Neural progenitor cell (in vitro differentiated cells): ENCODE results near the gene GATA5. TPM values are rescaled to one million over a fixed set of nuclear protein-coding genes. Genes with fewer than 3 reads are reported as not detected.

Source experiments
- DNase-seq: peaks from one replicate; pipeline ENCODE4 v3.0.0-alpha.2; 2016; ENCODE audit warnings: low spot score
- H2AFZ ChIP-seq: fragments of 200-600 bp; sonication (generic); replicated peaks from 2 replicates; pipeline ENCODE4 v1.6.1; 2016; ENCODE audit warnings: antibody characterized with exemption
- H3F3A ChIP-seq: fragments of 200-600 bp; sonication (generic); 2 replicates; pipeline ENCODE4 v1.6.1; 2016; ENCODE audit warnings: antibody characterized with exemption, low read depth
- H3K27ac ChIP-seq: fragments of 200-600 bp; sonication (generic); 2 replicates; pipeline ENCODE4 v1.5.1; 2016; ENCODE audit warnings: mild to moderate bottlenecking
- H3K27me3 ChIP-seq: fragments of 200-600 bp; sonication (generic); 2 replicates; pipeline ENCODE4 v1.6.1; 2016; ENCODE audit warnings: mild to moderate bottlenecking, moderate library complexity
- H3K36me3 ChIP-seq: fragments of 200-600 bp; sonication (generic); 2 replicates; pipeline ENCODE4 v1.5.1; 2016
- H3K4me1 ChIP-seq: fragments of 200-600 bp; sonication (generic); 2 replicates; pipeline ENCODE4 v1.6.1; 2016; ENCODE audit warnings: mixed run types
- H3K4me2 ChIP-seq: fragments of 200-600 bp; sonication (generic); 2 replicates; pipeline ENCODE4 v1.6.1; 2016
- H3K4me3 ChIP-seq: fragments of 200-600 bp; sonication (generic); 2 replicates; pipeline ENCODE4 v1.5.1; 2016
- H3K79me2 ChIP-seq: fragments of 200-600 bp; sonication (generic); 2 replicates; pipeline ENCODE4 v1.6.1; 2016; ENCODE audit warnings: low read depth
- H3K9ac ChIP-seq: fragments of 200-600 bp; sonication (generic); 2 replicates; pipeline ENCODE4 v1.6.1; 2016
- H3K9me3 ChIP-seq: fragments of 200-600 bp; sonication (generic); 2 replicates; pipeline ENCODE4 v1.5.1; 2016; ENCODE audit warnings: low read depth
- H4K20me1 ChIP-seq: fragments of 200-600 bp; sonication (generic); 2 replicates; pipeline ENCODE4 v1.6.1; 2016; ENCODE audit warnings: low read depth
- H3K27ac Mint-ChIP-seq: 3 replicates; pipeline ENCODE4 v1.8.0; 2021; ENCODE audit warnings: mixed read lengths
- H3K27me3 Mint-ChIP-seq: 2 replicates; pipeline ENCODE4 v1.8.0; 2022; ENCODE audit warnings: low read depth, mild to moderate bottlenecking, inconsistent platforms, moderate library complexity, mixed read lengths; ENCODE audit not compliant: insufficient read depth
- H3K36me3 Mint-ChIP-seq: 3 replicates; pipeline ENCODE4 v1.8.0; 2021; ENCODE audit warnings: mixed read lengths
- H3K4me1 Mint-ChIP-seq: 3 replicates; pipeline ENCODE4 v1.8.0; 2021; ENCODE audit warnings: mixed read lengths
- H3K4me3 Mint-ChIP-seq: 3 replicates; pipeline ENCODE4 v1.8.0; 2021; ENCODE audit warnings: mild to moderate bottlenecking, moderate library complexity, mixed read lengths
- H3K9me3 Mint-ChIP-seq: 3 replicates; pipeline ENCODE4 v1.8.0; 2020; ENCODE audit warnings: mixed read lengths
- CTCF ChIP-seq: fragments of 200-600 bp; sonication (generic); IDR thresholded peaks from 2 replicates; pipeline ENCODE4 v1.5.1; 2017; ENCODE audit warnings: antibody characterized with exemption, mild to moderate bottlenecking
- EZH2 ChIP-seq: fragments of 200-600 bp; sonication (generic); IDR thresholded peaks from 2 replicates; pipeline ENCODE4 v1.6.1; 2017; ENCODE audit warnings: antibody characterized with exemption, mild to moderate bottlenecking, moderate library complexity
- EZH2phosphoT487 ChIP-seq: fragments of 200-600 bp; sonication (generic); IDR thresholded peaks from 2 replicates; pipeline ENCODE4 v1.6.1; 2017; ENCODE audit warnings: antibody characterized with exemption
- total RNA-seq: library from RNA; depleted of rRNA; stranded (reverse); fragments of >200 nt; gene quantifications from 2 replicates; pipeline ENCODE4 v1.2.3, GENCODE V29; 2015; ENCODE audit warnings: low replicate concordance

The GATA5 gene
- total RNA-seq, 1 donor from 2014 or later = not detected

- Histone ChIP-seq H3K36me3 (no peaks in the 10 kb centered on the region), H3K4me1 (peaks cover 5% of the 10 kb centered on the region), H3K4me3 (no peak overlapping the region), H3K9me3 (no peaks in the 10 kb centered on the region), H3K27ac (no peak overlapping the region), H3K79me2 (no peaks in the 10 kb centered on the region), H3K27me3 (peaks cover 16% of the 10 kb centered on the region), H3K9ac (no peak overlapping the region), H4K20me1 (no peaks in the 10 kb centered on the region), H3K4me2 (no peak overlapping the region), H2AFZ (no peak overlapping the region), H3F3A (peaks cover 3% of the 10 kb centered on the region)
- DNase-seq = no peak
- no peak overlapping the region for H3K27ac Mint-ChIP-seq
- peaks cover 5% of the 10 kb centered on the region for H3K4me1 Mint-ChIP-seq
- H3K4me3 Mint-ChIP-seq = no peak overlapping the region
- peaks cover 2% of the 10 kb centered on the region for H3K9me3 Mint-ChIP-seq
- TF ChIP-seq EZH2 (no peak), EZH2phosphoT487 (no peak), CTCF (no peak)
- H3K27me3 Mint-ChIP-seq = peaks cover 8% of the 10 kb centered on the region
- H3K36me3 Mint-ChIP-seq = no peaks in the 10 kb centered on the region
Measured at GRCh38 chr20:62494537-62494936, 18.7 kb upstream of the GATA5 start.

- TF ChIP-seq EZH2 = no peak
- TF ChIP-seq CTCF = no peak
- no peak for TF ChIP-seq EZH2phosphoT487
- Mint-ChIP-seq H3K36me3 (no peaks in the 10 kb centered on the region), H3K9me3 (peaks cover 2% of the 10 kb centered on the region), H3K4me1 (peaks cover 5% of the 10 kb centered on the region), H3K27me3 (peaks cover 7% of the 10 kb centered on the region), H3K4me3 (no peak overlapping the region), H3K27ac (no peak overlapping the region)
- Histone ChIP-seq H4K20me1 (no peaks in the 10 kb centered on the region), H3K4me1 (peaks cover 5% of the 10 kb centered on the region), H3K4me2 (no peak overlapping the region), H3K79me2 (no peaks in the 10 kb centered on the region), H3K4me3 (no peak overlapping the region), H3K9me3 (no peaks in the 10 kb centered on the region), H3F3A (no peaks in the 10 kb centered on the region), H2AFZ (no peak overlapping the region), H3K27me3 (peaks cover 9% of the 10 kb centered on the region), H3K9ac (no peak overlapping the region), H3K27ac (no peak overlapping the region), H3K36me3 (no peaks in the 10 kb centered on the region)
- DNase-seq = no peak
Measured at GRCh38 chr20:62493886-62494285, 18.1 kb upstream of the GATA5 start.

GRCh38 chr20:62493253-62493885 lies 17.6 kb upstream of the GATA5 start:
- no peak overlapping the region for H3K9ac ChIP-seq
- H3K4me1 ChIP-seq = peaks cover 5% of the 10 kb centered on the region
- no peaks in the 10 kb centered on the region for H3K36me3 Mint-ChIP-seq
- TF ChIP-seq CTCF = no peak
- no peak for TF ChIP-seq EZH2phosphoT487
- TF ChIP-seq EZH2 = no peak
- no peak overlapping the region for H2AFZ ChIP-seq
- no peak for DNase-seq
- H3K36me3 ChIP-seq = no peaks in the 10 kb centered on the region
- H3K9me3 Mint-ChIP-seq = peaks cover 2% of the 10 kb centered on the region
- H4K20me1 ChIP-seq = no peaks in the 10 kb centered on the region
- no peak overlapping the region for H3K4me2 ChIP-seq
- H3K27me3 ChIP-seq = peaks cover 9% of the 10 kb centered on the region
- peaks cover 12% of the 10 kb centered on the region for H3K27me3 Mint-ChIP-seq
- no peak overlapping the region for H3K27ac ChIP-seq
- no peak overlapping the region for H3K4me3 Mint-ChIP-seq
- peaks cover 5% of the 10 kb centered on the region for H3K4me1 Mint-ChIP-seq
- H3K4me3 ChIP-seq = no peak overlapping the region
- H3K9me3 ChIP-seq = no peaks in the 10 kb centered on the region
- H3F3A ChIP-seq = no peaks in the 10 kb centered on the region
- no peaks in the 10 kb centered on the region for H3K79me2 ChIP-seq
- H3K27ac Mint-ChIP-seq = no peak overlapping the region
